BE2C (cell line): ENCODE results near the gene ZBP1. TPM values are rescaled to one million over a fixed set of nuclear protein-coding genes. Genes with fewer than 3 reads are reported as not detected.
A peak's percentile ranks its signal among the peaks of the same experiment; 100 is the strongest.

ENCODE experiments used
- DNase-seq: peaks from one replicate; pipeline ENCODE4 v3.0.0-alpha.2; 2020
- H3K27me3 ChIP-seq: fragments of 250-450 bp; sonication (Bioruptor Pico); 2 replicates; pipeline ENCODE4 v1.5.1; 2020; ENCODE audit warnings: mild to moderate bottlenecking
- H3K36me3 ChIP-seq: fragments of 250-450 bp; sonication (Bioruptor Pico); 2 replicates; pipeline ENCODE4 v1.5.1; 2020; ENCODE audit warnings: mild to moderate bottlenecking
- H3K4me1 ChIP-seq: fragments of 250-450 bp; sonication (Bioruptor Pico); 2 replicates; pipeline ENCODE4 v1.5.1; 2020
- H3K4me3 ChIP-seq: 2 replicates; pipeline ENCODE4 v1.5.1; 2011; ENCODE audit warnings: low read depth, low read length
- H3K9me3 ChIP-seq: fragments of 250-450 bp; sonication (Bioruptor Pico); 2 replicates; pipeline ENCODE4 v1.5.1; 2020
- polyA plus RNA-seq: library from polyadenylated mRNA; unstranded; fragments of >200 nt; gene quantifications from one replicate; pipeline ENCODE4 v1.2.1, GENCODE V29; 2012; ENCODE audit warnings: low read depth, missing spikeins; ENCODE audit not compliant: insufficient read length, insufficient read depth
- TF ChIP-seq, protein P1 (sequence below): IDR thresholded peaks from 2 replicates; pipeline ENCODE4 v1.5.1; 2012; ENCODE audit warnings: mild to moderate bottlenecking, low read depth, low read length

The ZBP1 gene, protein sequence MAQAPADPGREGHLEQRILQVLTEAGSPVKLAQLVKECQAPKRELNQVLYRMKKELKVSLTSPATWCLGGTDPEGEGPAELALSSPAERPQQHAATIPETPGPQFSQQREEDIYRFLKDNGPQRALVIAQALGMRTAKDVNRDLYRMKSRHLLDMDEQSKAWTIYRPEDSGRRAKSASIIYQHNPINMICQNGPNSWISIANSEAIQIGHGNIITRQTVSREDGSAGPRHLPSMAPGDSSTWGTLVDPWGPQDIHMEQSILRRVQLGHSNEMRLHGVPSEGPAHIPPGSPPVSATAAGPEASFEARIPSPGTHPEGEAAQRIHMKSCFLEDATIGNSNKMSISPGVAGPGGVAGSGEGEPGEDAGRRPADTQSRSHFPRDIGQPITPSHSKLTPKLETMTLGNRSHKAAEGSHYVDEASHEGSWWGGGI
- polyA plus RNA-seq: not detected

- H3K36me3 ChIP-seq: no peaks in the 10 kb centered on the region
- no peak within 1 kb of the TSS for H3K4me3 ChIP-seq
- H3K27me3 ChIP-seq: no peaks in the 10 kb centered on the region
- no peak for DNase-seq
- TF ChIP-seq, protein P1, sequence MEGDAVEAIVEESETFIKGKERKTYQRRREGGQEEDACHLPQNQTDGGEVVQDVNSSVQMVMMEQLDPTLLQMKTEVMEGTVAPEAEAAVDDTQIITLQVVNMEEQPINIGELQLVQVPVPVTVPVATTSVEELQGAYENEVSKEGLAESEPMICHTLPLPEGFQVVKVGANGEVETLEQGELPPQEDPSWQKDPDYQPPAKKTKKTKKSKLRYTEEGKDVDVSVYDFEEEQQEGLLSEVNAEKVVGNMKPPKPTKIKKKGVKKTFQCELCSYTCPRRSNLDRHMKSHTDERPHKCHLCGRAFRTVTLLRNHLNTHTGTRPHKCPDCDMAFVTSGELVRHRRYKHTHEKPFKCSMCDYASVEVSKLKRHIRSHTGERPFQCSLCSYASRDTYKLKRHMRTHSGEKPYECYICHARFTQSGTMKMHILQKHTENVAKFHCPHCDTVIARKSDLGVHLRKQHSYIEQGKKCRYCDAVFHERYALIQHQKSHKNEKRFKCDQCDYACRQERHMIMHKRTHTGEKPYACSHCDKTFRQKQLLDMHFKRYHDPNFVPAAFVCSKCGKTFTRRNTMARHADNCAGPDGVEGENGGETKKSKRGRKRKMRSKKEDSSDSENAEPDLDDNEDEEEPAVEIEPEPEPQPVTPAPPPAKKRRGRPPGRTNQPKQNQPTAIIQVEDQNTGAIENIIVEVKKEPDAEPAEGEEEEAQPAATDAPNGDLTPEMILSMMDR: no peak
- H3K9me3 ChIP-seq: no peaks in the 10 kb centered on the region
- no peaks in the 10 kb centered on the region for H3K4me1 ChIP-seq
These were observed at the start of gene ZBP1 for GRCh38 chr20:57620274-57620990. TSS of gene ZBP1 (minus strand) at chr20:57620426. CDS start at chr20:57620295, 131 bp downstream.

DNA sequence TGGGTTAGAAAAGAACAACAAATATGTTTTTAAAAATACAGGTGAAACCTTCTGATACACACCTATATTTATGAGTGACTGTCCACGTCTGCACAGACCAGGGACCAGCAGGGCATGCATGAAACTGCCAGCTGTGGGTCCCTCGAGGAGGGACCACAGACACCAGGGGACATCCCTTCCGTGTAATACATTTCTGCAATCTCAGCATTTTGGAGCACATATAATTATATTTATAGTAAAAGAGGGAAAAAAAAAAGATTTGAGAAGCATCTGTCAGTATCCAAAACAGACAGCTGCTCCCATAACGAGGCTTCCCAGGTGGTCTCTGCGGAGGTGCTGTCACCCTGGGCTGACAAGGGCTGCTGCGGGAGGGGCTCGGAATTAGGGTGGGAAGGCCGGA, 49.4 kb upstream of the ZBP1 start:
- DNase-seq: no peak
- H3K4me1 ChIP-seq: peaks cover 19% of the 10 kb centered on the region
- H3K9me3 ChIP-seq: no peaks in the 10 kb centered on the region
- no peaks in the 10 kb centered on the region for H3K36me3 ChIP-seq
- TF ChIP-seq, protein P1: no peak
- H3K4me3 ChIP-seq: no peak overlapping the region
- H3K27me3 ChIP-seq: no peaks in the 10 kb centered on the region

GRCh38 chr20:57667924-57668782, 47.9 kb upstream of the ZBP1 start:
- Histone ChIP-seq H3K4me1 (peaks cover 19% of the 10 kb centered on the region), H3K36me3 (no peaks in the 10 kb centered on the region), H3K9me3 (no peaks in the 10 kb centered on the region), H3K27me3 (no peaks in the 10 kb centered on the region), H3K4me3 (no peak overlapping the region)
- TF ChIP-seq, protein P1: no peak
- no peak for DNase-seq

GRCh38 chr20:57667388-57667787, 47.2 kb upstream of the ZBP1 start:
- Histone ChIP-seq H3K27me3 (no peaks in the 10 kb centered on the region), H3K36me3 (no peaks in the 10 kb centered on the region), H3K4me3 (no peak overlapping the region), H3K9me3 (no peaks in the 10 kb centered on the region), H3K4me1 (peaks cover 16% of the 10 kb centered on the region)
- TF ChIP-seq, protein P1: 0 out of 2 replicates have a peak, but pooled peaks have one; percentile 2
- DNase-seq: peak; percentile 65

GRCh38 chr20:57666834-57667157, 46.6 kb upstream of the ZBP1 start:
- no peaks in the 10 kb centered on the region for H3K9me3 ChIP-seq
- H3K4me1 ChIP-seq: peaks cover 16% of the 10 kb centered on the region
- TF ChIP-seq, protein P1: no peak
- H3K27me3 ChIP-seq: no peaks in the 10 kb centered on the region
- H3K4me3 ChIP-seq: no peak overlapping the region
- no peaks in the 10 kb centered on the region for H3K36me3 ChIP-seq
- DNase-seq: no peak
